K562 (cell line): ENCODE results near the gene SPATA31C1. TPM values are rescaled to one million over a fixed set of nuclear protein-coding genes. Genes with fewer than 3 reads are reported as not detected.

Source experiments
- ATAC-seq: fragments of 200-7000 bp; cut with Tn5 transposase; 3 replicates; pipeline ENCODE4 v1.9.1; 2020; ENCODE audit warnings: moderate library complexity
- BruUV-seq: library from RNA; stranded (reverse); fragments of 400-500 nt; replicated peaks from 2 replicates; lab custom pipeline; 2021; lab: Mats Ljungman, UMichigan
- CTCF ChIA-PET: fragments of 300-600 bp; formaldehyde crosslinking; extraction: SDS; loops from one replicate; lab custom pipeline; 2021; ENCODE audit warnings: low intra/inter-chr PET ratio; lab: Yijun Ruan, JAX
- POLR2A ChIA-PET: fragments of 300-600, 350-650 bp; sonication (Branson Sonifier 250); formaldehyde crosslinking; extraction: SDS; loops from one replicate; lab custom pipeline; 2021; ENCODE audit warnings: antibody characterized with exemption, inconsistent platforms; lab: Yijun Ruan, JAX
- DNase-seq, 4 experiments: peaks; one replicate each; pipeline versions ENCODE4 v3.0.0 to v3.0.0-alpha.2; 2011 to 2018; ENCODE audit warnings: low spot score in 3 of 4, mixed read lengths in 3 of 4; ENCODE audit errors: extremely low read depth in 1 of 4
- FAIRE-seq: peaks from 2 replicates; lab custom pipeline; 2011; peaks lifted over from hg19 to GRCh38; lab: Jason Lieb, UNC
- H2AFZ ChIP-seq: 2 replicates; pipeline ENCODE4 v1.6.0; 2011; ENCODE audit warnings: low read depth, low read length, control low read depth, inconsistent platforms
- H3K27ac ChIP-seq: fragments of 200-600 bp; 3 replicates; pipeline ENCODE4 v1.8.0; 2011; ENCODE audit warnings: low read depth, mild to moderate bottlenecking, control low read depth, inconsistent platforms, low read length, moderate library complexity, mixed read lengths; ENCODE audit errors: extremely low read depth
- H3K27me3 ChIP-seq, 2 experiments: fragments of 300-600 bp in 1 of 2; 2 replicates in 1 of 2; 3 replicates in 1 of 2; pipeline versions ENCODE4 v1.6.0 to v1.8.0; 2011; ENCODE audit warnings: inconsistent platforms in 2 of 2, low read length in 2 of 2, mild to moderate bottlenecking in 1 of 2, mixed read lengths in 1 of 2, moderate library complexity in 1 of 2; ENCODE audit not compliant: control insufficient read depth in 2 of 2, insufficient read depth in 2 of 2
- H3K36me3 ChIP-seq: fragments of 300-600 bp; 3 replicates; pipeline ENCODE4 v1.8.0; 2011; ENCODE audit warnings: mild to moderate bottlenecking, low read length, inconsistent platforms; ENCODE audit not compliant: control insufficient read depth, insufficient read depth
- H3K4me1 ChIP-seq, 2 experiments: fragments of 200-600 bp in 1 of 2; replicated peaks in 1 of 2; 2 replicates in 1 of 2; 3 replicates in 1 of 2; pipeline versions ENCODE4 v1.5.1 to v1.8.0; 2011; ENCODE audit warnings: inconsistent platforms in 2 of 2, low read length in 2 of 2, mild to moderate bottlenecking in 1 of 2, mixed read lengths in 1 of 2, moderate library complexity in 1 of 2; ENCODE audit not compliant: control insufficient read depth in 2 of 2, insufficient read depth in 2 of 2
- H3K4me2 ChIP-seq: 2 replicates; pipeline ENCODE4 v1.6.1; 2011; ENCODE audit warnings: low read length, control low read depth, inconsistent platforms, mixed read lengths; ENCODE audit not compliant: insufficient read depth
- H3K4me3 ChIP-seq: fragments of 200-600 bp; sonication (generic), shearing (Covaris generic); 2 replicates; pipeline ENCODE4 v1.5.1; 2016; ENCODE audit warnings: control low read depth, inconsistent platforms
- H3K79me2 ChIP-seq: fragments of 200-600 bp; 3 replicates; pipeline ENCODE4 v1.8.0; 2011; ENCODE audit warnings: low read length, inconsistent platforms; ENCODE audit not compliant: control insufficient read depth, insufficient read depth
- H3K9ac ChIP-seq, 2 experiments: 2 replicates each; pipeline versions ENCODE4 v1.6.0 to v1.6.1; 2011; ENCODE audit warnings: low read depth in 2 of 2, low read length in 2 of 2, control low read depth in 1 of 2, inconsistent platforms in 1 of 2, mild to moderate bottlenecking in 1 of 2, mixed read lengths in 1 of 2; ENCODE audit not compliant: insufficient read depth in 1 of 2
- H3K9me1 ChIP-seq: one replicate; pipeline ENCODE4 v1.6.0; 2011; ENCODE audit warnings: inconsistent platforms, mild to moderate bottlenecking, low read length, moderate library complexity; ENCODE audit not compliant: control insufficient read depth, insufficient read depth
- H3K9me3 ChIP-seq: replicated peaks from 2 replicates; pipeline ENCODE4 v1.5.1; 2011; ENCODE audit warnings: low read depth, low read length, inconsistent platforms; ENCODE audit not compliant: control insufficient read depth, insufficient read depth
- H4K20me1 ChIP-seq: replicated peaks from 2 replicates; pipeline ENCODE4 v1.6.1; 2011; ENCODE audit warnings: low read length, inconsistent platforms, mixed read lengths; ENCODE audit not compliant: control insufficient read depth, insufficient read depth
- ARID1B ChIP-seq: fragments of 450-650 bp; IDR thresholded peaks from 2 replicates; pipeline ENCODE4 v1.6.1; 2016; ENCODE audit warnings: antibody characterized with exemption, mild to moderate bottlenecking, inconsistent platforms
- ARNT ChIP-seq, 2 experiments: fragments of 450-650 bp; IDR thresholded peaks; 2 replicates each; pipeline ENCODE4 v1.6.1; 2016; ENCODE audit warnings: mild to moderate bottlenecking in 1 of 2
- BHLHE40 ChIP-seq: IDR thresholded peaks from 2 replicates; pipeline ENCODE4 v1.6.1; 2011; ENCODE audit warnings: low read length, improper control_type of control experiment
- BRCA1 ChIP-seq, 2 experiments: fragments of 450-650 bp in 1 of 2; sonication (generic) in 1 of 2; formaldehyde crosslinking in 1 of 2; IDR thresholded peaks; 2 replicates each; pipeline versions ENCODE4 v1.5.0 to v1.6.1; 2017 to 2020; ENCODE audit warnings: mild to moderate bottlenecking in 1 of 2, missing genetic modification reagents in 1 of 2
- C11orf30 ChIP-seq: fragments of 450-650 bp; IDR thresholded peaks from 2 replicates; pipeline ENCODE4 v1.6.1; 2016; ENCODE audit warnings: low read depth, mild to moderate bottlenecking
- CC2D1A ChIP-seq: fragments of 450-650 bp; IDR thresholded peaks from 2 replicates; pipeline ENCODE4 v1.6.1; 2017; ENCODE audit warnings: mild to moderate bottlenecking
- CEBPB ChIP-seq: fragments of 450-650 bp; IDR thresholded peaks from 2 replicates; pipeline ENCODE4 v1.6.1; 2016; ENCODE audit warnings: missing genetic modification characterization, missing compliant biosample characterization
- FOXK1 ChIP-seq: sonication (generic); formaldehyde crosslinking; IDR thresholded peaks from 2 replicates; pipeline ENCODE4 v1.8.0; 2022; ENCODE audit warnings: missing genetic modification reagents, mild to moderate bottlenecking, borderline replicate concordance
- HCFC1 ChIP-seq: IDR thresholded peaks from 2 replicates; pipeline ENCODE4 v1.6.1; 2012; ENCODE audit warnings: low read depth, low read length, improper control_type of control experiment
- MAFF ChIP-seq: IDR thresholded peaks from 2 replicates; pipeline ENCODE4 v1.6.1; 2012; ENCODE audit warnings: low read length, improper control_type of control experiment
- NONO ChIP-seq, 2 experiments: fragments of 200-400 bp in 1 of 2; fragments of 450-650 bp in 1 of 2; formaldehyde crosslinking in 1 of 2; IDR thresholded peaks; 2 replicates each; pipeline ENCODE4 v1.6.1; 2017; ENCODE audit warnings: low read depth in 2 of 2, mild to moderate bottlenecking in 2 of 2, moderate library complexity in 2 of 2, low read length in 1 of 2
- PKNOX1 ChIP-seq: fragments of 450-650 bp; IDR thresholded peaks from 2 replicates; pipeline ENCODE4 v1.6.1; 2016
- POLR2AphosphoS2 ChIP-seq: IDR thresholded peaks from 2 replicates; pipeline ENCODE4 v1.6.1; 2012; ENCODE audit warnings: low read length, improper control_type of control experiment
- RBM14 ChIP-seq: fragments of 200-400 bp; formaldehyde crosslinking; IDR thresholded peaks from 2 replicates; pipeline ENCODE4 v1.6.1; 2018; ENCODE audit warnings: low read depth, mild to moderate bottlenecking, low read length, moderate library complexity, borderline replicate concordance; ENCODE audit not compliant: insufficient read depth
- RFX5 ChIP-seq: IDR thresholded peaks from 2 replicates; pipeline ENCODE4 v1.6.1; 2011; ENCODE audit warnings: low read depth, mild to moderate bottlenecking, improper control_type of control experiment, low read length
- SRSF1 ChIP-seq: fragments of 200-400 bp; formaldehyde crosslinking; IDR thresholded peaks from 2 replicates; pipeline ENCODE4 v1.6.1; 2017; ENCODE audit warnings: mild to moderate bottlenecking, low read depth, low read length, moderate library complexity
- TFAM ChIP-seq: fragments of 250-450 bp; sonication (Bioruptor Pico); conservative IDR thresholded peaks from 2 replicates; pipeline ENCODE4 v1.5.0; 2021; ENCODE audit warnings: mild to moderate bottlenecking, moderate library complexity
- ZBTB26 ChIP-seq: fragments of 450-650 bp; formaldehyde crosslinking; IDR thresholded peaks from 2 replicates; pipeline ENCODE4 v1.4.0; 2022; ENCODE audit warnings: missing genetic modification characterization
- ZBTB43 ChIP-seq: sonication (generic); formaldehyde crosslinking; IDR thresholded peaks from 2 replicates; pipeline ENCODE4 v1.8.0; 2023; ENCODE audit warnings: mild to moderate bottlenecking, missing genetic modification reagents
- ZNF316 ChIP-seq: fragments of 450-650 bp; IDR thresholded peaks from 2 replicates; pipeline ENCODE4 v1.6.1; 2016
- ZNF589 ChIP-seq: fragments of 200-800 bp; sonication (Bioruptor generic); IDR thresholded peaks from 2 replicates; pipeline ENCODE4 v1.6.1; 2016; ENCODE audit warnings: low read depth, missing genetic modification characterization, missing compliant biosample characterization
- WGBS: fragments of 100-300 bp; shearing (Covaris generic); methylation state at CpG from one replicate; pipeline ENCODE4 v1.1.6; 2016; ENCODE audit warnings: low coverage, mixed read lengths; ENCODE audit not compliant: insufficient coverage; ENCODE audit errors: missing lambda C conversion rate; 5-methylcytosine and 5-hydroxymethylcytosine counted together
- in situ Hi-C: fragments of 300-500 bp; cut with MboI; formaldehyde crosslinking; loops from 4 replicates; pipeline ENCODE4 v1.15.0; 2018; ENCODE audit warnings: inconsistent platforms, mixed read lengths
- intact Hi-C: fragments of 100-400 bp; cut with micrococcal nuclease; formaldehyde crosslinking; loops from 2 replicates; pipeline ENCODE4 v1.14.2; 2022
- polyA plus RNA-seq, 8 experiments: library from polyadenylated mRNA; depleted of rRNA in 4 of 8; stranded (reverse) in 5 of 8; unstranded in 3 of 8; fragments of >200 nt; fragmentation: Nextera tagmentation in 2 of 8; fragmentation: Illumina TruSeq in 1 of 8; extraction: Ambion mirVana in 2 of 8; extraction: Trizol in 1 of 8; gene quantifications; 2 replicates each; pipeline versions ENCODE4 v1.2.1 to v1.2.3, GENCODE V29; 2011 to 2014; ENCODE audit warnings: inconsistent platforms in 1 of 8, missing spikeins in 1 of 8
- total RNA-seq, 7 experiments: library from RNA; depleted of rRNA in 6 of 7; stranded (reverse); fragments of >200 nt in 6 of 7; fragmentation: Illumina TruSeq in 2 of 7; extraction: Trizol in 2 of 7; gene quantifications; 2 replicates each; pipeline versions ENCODE4 v1.2.1 to v1.2.3, GENCODE V29; 2011 to 2021; ENCODE audit warnings: low replicate concordance in 1 of 7

Gene SPATA31C1
- total and polyA plus RNA-seq, 9 of the 15 experiments (the other 6 are each of a cell fraction or from before 2014, with no cell fraction given), result 0.03 to 0.15 (median 0.05) TPM; not detected in 3

- TF ChIP-seq ZBTB43, result no peak
Measured at GRCh38 chr9:87963770-87964169, 46.0 kb downstream of the SPATA31C1 start (continued).

- intact Hi-C loops (no loop called here), in situ Hi-C loops (loop anchor here (25.0 kb wide), 2 partner anchors 597 to 1047 kb away; no protein-coding TSS in a partner anchor)
- no peak for ATAC-seq
- POLR2A ChIA-PET, result no interaction called here
- Histone ChIP-seq H3K9me1 (no peaks in the 10 kb centered on the region), H3K9ac (no peak overlapping the region), H3K4me2 (no peak overlapping the region), H3K36me3 (no peaks in the 10 kb centered on the region), H2AFZ (no peak overlapping the region), H3K4me3 (no peak overlapping the region), H3K27me3 (no peaks in the 10 kb centered on the region; a peak in 1 of 5 replicates), H3K27ac (no peak overlapping the region), H3K79me2 (no peaks in the 10 kb centered on the region), H3K9me3 (no peaks in the 10 kb centered on the region), H3K4me1 (no peaks in the 10 kb centered on the region; a peak in 1 of 5 replicates), H4K20me1 (no peaks in the 10 kb centered on the region)
- CTCF ChIA-PET, result no interaction called here
- FAIRE-seq, result no peak
- DNase-seq, result no peak
- WGBS, result 0% methylated on average over 4 of the region's 4 CpGs
- BruUV-seq, result no TSS peak
- TF ChIP-seq MAFF, result peak; percentile 52
- TF ChIP-seq ZBTB26 (CRISPR knock-in tag), result no peak
- peak; percentile 37; the same call in 1 of the 2 replicates for TF ChIP-seq C11orf30
- no peak for TF ChIP-seq NONO (IDR thresholded peaks at IDR 0.05; ENCODE audit: low read depth in 2 of 2, low read length in 1 of 2)
- TF ChIP-seq ZNF589 (CRISPR knock-in tag), result no peak
- no peak for TF ChIP-seq RFX5
- no peak for TF ChIP-seq POLR2AphosphoS2
- no peak for TF ChIP-seq FOXK1 (CRISPR knock-in tag)
- TF ChIP-seq ZNF316, result peak; percentile 66; the same call in 1 of the 2 replicates
- no peak for TF ChIP-seq PKNOX1
- TF ChIP-seq CEBPB, result no peak
- no peak for TF ChIP-seq RBM14
- TF ChIP-seq SRSF1, result no peak
- no peak for TF ChIP-seq ARID1B
- TF ChIP-seq TFAM (CRISPR knock-in tag), result no peak
- TF ChIP-seq CC2D1A, result no peak
- no peak for TF ChIP-seq BHLHE40
- TF ChIP-seq HCFC1, result no peak
- TF ChIP-seq BRCA1 (IDR thresholded peaks at IDR 0.05), result no peak
- no peak for TF ChIP-seq BRCA1 (CRISPR knock-in tag; IDR thresholded peaks at IDR 0.05)
- no peak for TF ChIP-seq ARNT (IDR thresholded peaks at IDR 0.05)
Measured at GRCh38 chr9:87964826-87965225, 47.1 kb downstream of the SPATA31C1 start.
